Mammary microvascular endothelial cell (primary cell): ENCODE results near the gene LYSMD4. TPM values are rescaled to one million over a fixed set of nuclear protein-coding genes. Genes with fewer than 3 reads are reported as not detected.

Experiments
- total RNA-seq: library from RNA; depleted of rRNA; stranded (reverse); fragments of >200 nt; gene quantifications from 2 replicates; pipeline ENCODE4 v1.2.3, GENCODE V29; 2015

Gene LYSMD4
- 7.2 and 12.8 TPM in 2 replicates for total RNA-seq

DNA sequence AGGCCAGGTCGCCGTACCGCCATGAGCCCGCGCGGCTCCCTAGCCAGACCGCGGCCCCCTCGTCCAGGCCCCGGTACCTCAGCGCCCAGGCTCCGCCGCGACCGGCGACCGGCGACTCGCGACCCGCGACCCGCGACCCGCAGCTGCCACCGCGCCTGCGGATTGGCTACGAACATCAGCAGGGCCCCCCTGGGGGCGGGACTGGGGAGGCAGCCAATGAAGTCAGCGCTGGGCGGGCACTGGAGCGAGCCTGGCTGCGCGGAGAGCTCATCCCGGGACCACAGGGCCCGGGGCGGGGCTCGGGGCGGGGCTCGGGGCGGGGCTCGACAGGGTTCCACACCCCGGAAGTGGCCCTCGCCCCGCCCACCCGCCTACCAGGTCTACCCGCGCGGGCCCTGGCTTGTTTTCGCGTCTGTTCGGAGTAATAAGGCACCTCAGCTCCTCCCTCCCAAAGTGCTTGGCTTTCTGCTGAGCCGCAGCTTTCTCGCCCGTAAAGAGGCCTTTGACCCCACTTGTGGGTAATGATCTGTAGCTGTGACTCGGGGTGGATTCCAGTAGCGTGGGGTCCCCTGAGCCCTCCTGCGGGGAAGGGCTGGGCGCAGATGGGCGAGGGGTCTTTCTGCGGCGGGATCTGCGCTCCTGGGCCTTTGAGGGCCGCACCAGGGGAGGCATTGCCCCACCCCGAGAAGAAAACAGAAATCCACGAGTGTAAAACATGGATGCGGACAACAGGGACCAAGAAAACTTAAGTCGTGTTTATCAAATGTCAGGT, at the start of gene LYSMD4:
LYSMD4 (minus strand) TSS at position 170 of the 772 bp plus-strand sequence. CDS start 1,438 bp downstream, outside the sequence.

Other genes with a start within 250 kb of the LYSMD4 start
- gene MEF2A, start 167.5 kb downstream of the LYSMD4 start, total RNA-seq: 27.2 and 28.6 TPM in 2 replicates